ENCODE results near the gene SUPT4H1.

Gene SUPT4H1

DNA sequence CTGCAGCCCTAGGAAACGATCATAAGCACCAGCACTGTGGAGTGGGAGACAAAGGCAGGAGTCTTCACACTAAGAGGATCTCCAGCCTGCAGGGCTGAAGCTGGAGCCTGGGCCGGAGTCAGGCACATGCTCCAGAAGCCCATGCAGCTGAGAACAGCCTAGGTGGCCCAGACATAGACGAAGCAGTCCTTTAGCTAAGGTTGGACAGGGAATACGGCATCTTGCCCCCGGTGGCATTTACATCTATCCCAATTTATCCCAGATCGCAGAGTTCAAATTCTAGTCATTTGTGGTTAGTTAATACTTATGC is 37.3 kb downstream of the SUPT4H1 start:
- TF ChIP-seq, protein P1, sequence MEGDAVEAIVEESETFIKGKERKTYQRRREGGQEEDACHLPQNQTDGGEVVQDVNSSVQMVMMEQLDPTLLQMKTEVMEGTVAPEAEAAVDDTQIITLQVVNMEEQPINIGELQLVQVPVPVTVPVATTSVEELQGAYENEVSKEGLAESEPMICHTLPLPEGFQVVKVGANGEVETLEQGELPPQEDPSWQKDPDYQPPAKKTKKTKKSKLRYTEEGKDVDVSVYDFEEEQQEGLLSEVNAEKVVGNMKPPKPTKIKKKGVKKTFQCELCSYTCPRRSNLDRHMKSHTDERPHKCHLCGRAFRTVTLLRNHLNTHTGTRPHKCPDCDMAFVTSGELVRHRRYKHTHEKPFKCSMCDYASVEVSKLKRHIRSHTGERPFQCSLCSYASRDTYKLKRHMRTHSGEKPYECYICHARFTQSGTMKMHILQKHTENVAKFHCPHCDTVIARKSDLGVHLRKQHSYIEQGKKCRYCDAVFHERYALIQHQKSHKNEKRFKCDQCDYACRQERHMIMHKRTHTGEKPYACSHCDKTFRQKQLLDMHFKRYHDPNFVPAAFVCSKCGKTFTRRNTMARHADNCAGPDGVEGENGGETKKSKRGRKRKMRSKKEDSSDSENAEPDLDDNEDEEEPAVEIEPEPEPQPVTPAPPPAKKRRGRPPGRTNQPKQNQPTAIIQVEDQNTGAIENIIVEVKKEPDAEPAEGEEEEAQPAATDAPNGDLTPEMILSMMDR (conservative IDR thresholded peaks at IDR 0.05; ENCODE audit: control insufficient read depth, insufficient read depth, low read depth, low read length): no peak
- DNase-seq (ENCODE audit: low read depth): no peak
- H3K4me3 ChIP-seq (ENCODE audit: control insufficient read depth, low read depth, low read length): no peak overlapping the region

DNA sequence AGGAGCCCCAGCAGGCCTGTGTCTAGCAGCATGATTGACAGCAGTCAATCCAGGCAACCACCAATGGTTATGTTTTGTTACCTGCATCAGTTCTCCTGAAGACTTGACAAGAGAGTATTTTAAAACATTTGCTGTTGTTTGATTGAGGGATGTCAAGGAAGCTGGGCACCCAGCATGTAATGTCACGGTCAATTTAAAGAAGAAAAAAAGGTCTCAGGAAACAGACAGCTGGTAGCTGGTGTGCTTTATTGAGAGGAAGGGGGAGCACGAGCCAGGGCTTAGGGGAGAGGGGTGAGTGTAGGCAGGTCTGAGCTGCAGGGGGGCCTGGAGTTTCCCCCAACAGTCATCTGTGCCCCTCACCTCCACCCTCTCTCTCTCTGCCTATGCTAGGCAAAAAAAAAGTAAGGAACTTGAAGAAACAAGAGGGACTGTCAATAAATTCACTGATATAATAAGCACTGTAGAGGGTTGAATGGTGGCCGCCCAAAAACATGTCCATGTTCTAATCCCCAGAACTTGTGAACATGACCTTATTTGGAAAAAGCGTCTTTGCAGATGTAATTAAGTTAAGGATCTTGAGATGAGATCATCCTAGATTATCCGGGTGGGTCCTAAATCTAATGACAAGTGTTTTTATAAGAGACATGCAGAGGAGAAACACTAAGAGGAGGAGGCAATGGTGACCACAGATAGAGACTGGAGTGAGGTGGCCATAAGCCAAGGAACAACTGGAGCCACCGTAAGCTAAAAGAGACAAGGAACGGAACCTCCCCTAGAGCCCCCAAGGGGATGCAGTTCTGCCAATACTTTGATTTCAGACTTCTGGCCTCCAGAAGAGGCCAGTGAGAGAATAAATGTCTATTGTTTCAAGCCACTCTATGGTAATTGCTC is 37.9 kb downstream of the SUPT4H1 start:
- DNase-seq (ENCODE audit: low read depth): no peak
- H3K4me3 ChIP-seq (ENCODE audit: control insufficient read depth, low read depth, low read length): no peak overlapping the region
- TF ChIP-seq, protein P1 (conservative IDR thresholded peaks at IDR 0.05; ENCODE audit: control insufficient read depth, insufficient read depth, low read depth, low read length): no peak

DNA sequence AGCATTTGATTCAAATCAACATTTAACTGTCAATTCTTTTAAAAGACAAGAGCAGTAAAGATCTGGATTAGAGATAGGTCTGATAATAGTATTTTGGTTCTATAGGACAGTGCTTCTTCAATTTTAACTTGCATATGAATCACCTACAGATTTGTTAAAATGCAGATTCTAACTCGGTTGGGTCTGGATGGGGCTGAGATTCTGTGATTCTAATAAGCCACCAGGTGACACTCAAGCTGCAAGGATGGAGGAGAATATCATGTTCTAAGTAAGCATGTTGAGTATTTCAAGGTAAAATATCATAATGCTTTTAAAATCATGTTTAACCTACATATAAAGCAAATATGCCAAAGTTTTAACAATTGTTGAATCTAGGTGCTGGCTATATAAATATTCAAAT is 39.2 kb downstream of the SUPT4H1 start:
- H3K4me3 ChIP-seq (ENCODE audit: control insufficient read depth, low read depth, low read length): no peak overlapping the region
- TF ChIP-seq, protein P1 (conservative IDR thresholded peaks at IDR 0.05; ENCODE audit: control insufficient read depth, insufficient read depth, low read depth, low read length): no peak
- DNase-seq (ENCODE audit: low read depth): no peak

DNA sequence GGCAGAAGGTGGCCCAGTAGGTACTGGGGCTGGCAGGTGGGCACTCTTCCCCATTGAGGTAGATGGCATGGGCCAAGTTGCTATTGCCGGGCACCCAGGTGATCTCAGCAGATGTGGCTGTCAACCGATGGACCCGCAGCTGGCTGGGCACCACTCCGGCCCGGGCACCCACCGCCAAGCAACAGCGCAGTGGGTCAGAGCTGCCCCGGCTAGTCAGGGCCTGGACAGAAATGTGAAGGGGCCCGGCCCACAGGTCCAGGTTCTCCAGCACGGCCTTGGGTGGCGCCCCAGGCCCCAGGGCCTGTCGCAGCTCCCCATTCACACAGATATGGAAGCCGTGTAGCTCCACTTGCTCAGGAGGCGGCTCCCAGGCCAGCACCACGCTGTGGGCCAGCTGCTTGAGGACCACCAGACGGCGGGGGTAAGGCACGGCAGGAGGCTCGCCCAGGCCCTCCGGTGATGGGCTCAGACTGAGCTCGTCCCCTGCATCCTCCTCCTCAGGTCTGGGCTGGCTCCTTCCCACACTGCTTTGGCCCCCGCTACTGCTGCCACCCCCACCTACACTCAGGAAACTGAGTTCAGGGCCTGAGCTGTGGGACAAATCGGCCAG is 39.9 kb downstream of the SUPT4H1 start:
- no peak overlapping the region for H3K4me3 ChIP-seq (ENCODE audit: control insufficient read depth, low read depth, low read length)
- TF ChIP-seq, protein P1 (conservative IDR thresholded peaks at IDR 0.05; ENCODE audit: control insufficient read depth, insufficient read depth, low read depth, low read length): no peak
- no peak for DNase-seq (ENCODE audit: low read depth)

DNA sequence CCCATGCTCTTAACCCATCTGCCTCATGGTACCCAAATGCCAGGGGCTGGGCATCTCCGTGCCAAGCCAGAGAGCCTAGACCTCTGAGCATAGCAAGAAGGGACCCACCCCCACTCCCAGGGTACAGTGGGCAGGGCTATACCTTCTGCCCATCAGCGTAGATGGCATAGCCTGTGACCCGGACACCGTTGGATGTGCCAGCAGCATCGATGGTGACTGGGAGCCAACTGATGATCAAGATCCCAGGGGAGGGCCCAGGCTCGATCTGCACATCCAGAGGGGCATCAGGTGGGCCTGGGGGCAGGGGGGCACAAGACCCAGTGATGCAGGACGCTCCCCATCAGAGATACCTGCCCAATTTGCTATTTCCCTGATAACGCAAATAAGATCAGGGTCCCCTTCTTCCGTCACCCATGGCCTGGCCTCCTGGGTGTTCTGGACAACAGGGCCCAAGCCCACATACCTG is 40.5 kb downstream of the SUPT4H1 start:
- TF ChIP-seq, protein P1 (conservative IDR thresholded peaks at IDR 0.05; ENCODE audit: control insufficient read depth, insufficient read depth, low read depth, low read length): no peak
- H3K4me3 ChIP-seq (ENCODE audit: control insufficient read depth, low read depth, low read length): no peak overlapping the region
- DNase-seq (ENCODE audit: low read depth): no peak

DNA sequence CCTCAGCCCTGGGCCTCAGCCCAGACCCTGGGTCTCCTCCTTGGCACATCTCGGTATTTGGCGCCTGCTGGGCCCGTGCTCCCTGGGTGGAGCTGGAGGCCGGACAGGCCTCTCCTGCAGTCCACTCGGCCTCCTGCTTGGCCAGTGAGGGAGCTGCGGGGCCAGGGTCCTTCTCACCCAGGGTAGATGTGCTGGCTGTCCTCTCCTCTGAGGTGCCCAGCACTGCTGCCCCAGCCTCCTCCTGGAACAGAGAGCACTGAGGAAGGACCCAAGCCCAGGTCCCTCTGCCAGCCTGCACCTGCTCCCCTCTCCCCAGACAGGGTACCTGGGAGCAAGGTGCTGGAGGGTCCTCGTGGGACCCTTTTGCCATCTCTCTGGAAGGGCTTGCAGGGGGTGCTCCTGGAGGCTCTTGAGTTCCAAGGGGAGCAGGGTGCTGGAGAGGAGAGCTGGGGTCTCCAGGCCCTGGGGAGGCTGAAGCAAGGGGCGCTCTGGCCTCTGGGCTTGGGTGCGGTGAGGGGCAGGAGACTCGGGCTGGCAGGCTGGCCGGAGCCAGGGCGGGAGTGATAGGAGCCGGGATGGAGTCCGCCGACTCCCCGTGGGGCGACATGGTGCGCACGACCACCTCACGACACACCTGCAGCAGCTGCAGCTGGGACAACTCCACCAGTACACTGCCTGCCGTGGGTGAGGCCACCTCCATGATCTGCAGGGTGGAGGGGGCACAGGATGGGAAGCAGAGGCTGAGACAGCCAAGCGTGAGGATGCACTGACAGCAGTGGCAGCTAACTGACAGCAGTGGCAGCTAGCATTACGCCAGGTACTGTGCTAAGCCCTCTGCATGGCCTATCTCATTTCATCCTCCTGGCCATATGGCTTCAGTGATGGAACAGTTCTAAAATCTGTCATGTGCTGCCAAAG is 41.2 kb downstream of the SUPT4H1 start:
- TF ChIP-seq, protein P1 (conservative IDR thresholded peaks at IDR 0.05; ENCODE audit: control insufficient read depth, insufficient read depth, low read depth, low read length): no peak
- no peak for DNase-seq (ENCODE audit: low read depth)
- no peak overlapping the region for H3K4me3 ChIP-seq (ENCODE audit: control insufficient read depth, low read depth, low read length)

Data from fibroblast of mammary gland (primary cell).